Activated T-cell treated with anti-CD3 and anti-CD28 coated beads, Interleukin-2, amount 50 U/mL, for 72 hours (primary cell): ENCODE measurements around the gene MRPL3. TPM values are rescaled to one million over a fixed set of nuclear protein-coding genes. Genes with fewer than 3 reads are reported as not detected.
A peak's percentile ranks its signal among the peaks of the same experiment; 100 is the strongest.
"Not testable (repeated sequence)": the region's sequence is repeated elsewhere in the genome, so short reads cannot be mapped to it uniquely, and the experiment has no call there.

ENCODE experiments used
- ATAC-seq, 2 donors: fragments of 150-1000 bp; cut with Tn5 transposase; replicated peaks in 1 of 2; 2 replicates each; pipeline ENCODE4 v1.10.0; 2021; ENCODE audit warnings: moderate library complexity in 2 of 2, mild to moderate bottlenecking in 1 of 2
- DNase-seq, 2 donors: peaks; one replicate each; pipeline ENCODE4 v3.0.0; 2021 to 2022; ENCODE audit warnings: mixed read lengths in 1 of 2
- H3K27ac Mint-ChIP-seq: one replicate; pipeline ENCODE4 v1.8.0; 2022; ENCODE audit warnings: mild to moderate bottlenecking, moderate library complexity, mixed read lengths
- H3K27me3 Mint-ChIP-seq: one replicate; pipeline ENCODE4 v1.8.0; 2022; ENCODE audit warnings: low read depth, mixed read lengths
- H3K36me3 Mint-ChIP-seq, 2 donors: one replicate each; pipeline ENCODE4 v1.8.0; 2022; ENCODE audit warnings: mixed read lengths in 2 of 2, mild to moderate bottlenecking in 1 of 2; ENCODE audit not compliant: insufficient read depth in 2 of 2
- H3K4me1 Mint-ChIP-seq: one replicate; pipeline ENCODE4 v1.8.0; 2022; ENCODE audit warnings: low read depth, mixed read lengths
- H3K4me3 Mint-ChIP-seq, 2 donors: one replicate each; pipeline ENCODE4 v1.8.0; 2022; ENCODE audit warnings: mild to moderate bottlenecking in 2 of 2, mixed read lengths in 2 of 2, moderate library complexity in 2 of 2
- H3K9me3 Mint-ChIP-seq, 2 donors: one replicate each; pipeline ENCODE4 v1.8.0; 2022; ENCODE audit warnings: mixed read lengths in 2 of 2
- total RNA-seq, 2 donors: library from RNA; stranded (reverse); gene quantifications; one replicate each; pipeline ENCODE4 v1.2.3, GENCODE V29; 2022

The MRPL3 gene
- total RNA-seq, 2 donors from 2014 or later, result 110 to 139 TPM

- Mint-ChIP-seq H3K27me3 (peaks cover 59% of the 10 kb centered on the region), H3K36me3 (no peaks in the 10 kb centered on the region), H3K9me3 (peaks cover 0 to 2% of the 10 kb centered on the region in 2 donors), H3K4me1 (no peaks in the 10 kb centered on the region), H3K27ac (no peak overlapping the region), H3K4me3 (no peak overlapping the region)
- DNase-seq (no peak), ATAC-seq (no peak)
Measured at GRCh38 chr3:131535596-131535995, 32.8 kb upstream of the MRPL3 start.

- Mint-ChIP-seq H3K36me3 (no peaks in the 10 kb centered on the region), H3K9me3 (peaks cover 0 to 2% of the 10 kb centered on the region in 2 donors), H3K4me3 (no peak overlapping the region), H3K27me3 (peaks cover 59% of the 10 kb centered on the region), H3K27ac (no peak overlapping the region), H3K4me1 (no peaks in the 10 kb centered on the region)
- DNase-seq, result no peak
- ATAC-seq, result no peak
Measured at GRCh38 chr3:131535131-131535530, 32.4 kb upstream of the MRPL3 start.

- no peaks in the 10 kb centered on the region for H3K36me3 Mint-ChIP-seq
- DNase-seq (no peak), ATAC-seq (no peak)
- H3K4me1 Mint-ChIP-seq, result no peaks in the 10 kb centered on the region
- no peak overlapping the region for H3K4me3 Mint-ChIP-seq
- no peaks in the 10 kb centered on the region for H3K9me3 Mint-ChIP-seq
- H3K27ac Mint-ChIP-seq, result no peak overlapping the region
- peaks cover 51% of the 10 kb centered on the region for H3K27me3 Mint-ChIP-seq
Measured at GRCh38 chr3:131532645-131533044, 29.9 kb upstream of the MRPL3 start.

GRCh38 chr3:131530843-131531242 lies 28.1 kb upstream of the MRPL3 start:
- H3K27ac Mint-ChIP-seq, result no peak overlapping the region
- H3K9me3 Mint-ChIP-seq, result no peaks in the 10 kb centered on the region
- H3K27me3 Mint-ChIP-seq, result peaks cover 51% of the 10 kb centered on the region
- H3K36me3 Mint-ChIP-seq, result no peaks in the 10 kb centered on the region
- no peak overlapping the region for H3K4me3 Mint-ChIP-seq
- no peaks in the 10 kb centered on the region for H3K4me1 Mint-ChIP-seq
- ATAC-seq (no peak), DNase-seq (no peak)

- no peak overlapping the region for H3K4me3 Mint-ChIP-seq
- ATAC-seq (no peak), DNase-seq (no peak)
- H3K4me1 Mint-ChIP-seq, result no peaks in the 10 kb centered on the region
- no peak overlapping the region for H3K27ac Mint-ChIP-seq
- peaks cover 55% of the 10 kb centered on the region for H3K27me3 Mint-ChIP-seq
- H3K9me3 Mint-ChIP-seq, result no peaks in the 10 kb centered on the region
- no peaks in the 10 kb centered on the region for H3K36me3 Mint-ChIP-seq
Measured at GRCh38 chr3:131530388-131530787, 27.6 kb upstream of the MRPL3 start.

- H3K27me3 Mint-ChIP-seq, result peaks cover 42% of the 10 kb centered on the region
- DNase-seq, result peak; percentile 4 to 25
- no peaks in the 10 kb centered on the region for H3K4me1 Mint-ChIP-seq
- H3K36me3 Mint-ChIP-seq, result no peaks in the 10 kb centered on the region
- H3K27ac Mint-ChIP-seq, result no peak overlapping the region
- peak; percentile 37 to 61 for ATAC-seq
- no peaks in the 10 kb centered on the region for H3K9me3 Mint-ChIP-seq
- H3K4me3 Mint-ChIP-seq, result peak overlapping the region in 1 of 2 donors; percentile 46
Measured at GRCh38 chr3:131526801-131527347, 24.1 kb upstream of the MRPL3 start.

GRCh38 chr3:131518680-131519079 lies 15.9 kb upstream of the MRPL3 start:
- Mint-ChIP-seq H3K36me3 (no peaks in the 10 kb centered on the region), H3K27me3 (peaks cover 6% of the 10 kb centered on the region), H3K27ac (no peak overlapping the region), H3K4me1 (no peaks in the 10 kb centered on the region), H3K4me3 (no peak overlapping the region), H3K9me3 (peaks cover 0 to 2% of the 10 kb centered on the region in 2 donors)
- no peak for DNase-seq
- ATAC-seq, result no peak

GRCh38 chr3:131505421-131505820 lies 2.6 kb upstream of the MRPL3 start:
- peaks cover 25% of the 10 kb centered on the region for H3K4me1 Mint-ChIP-seq
- no peaks in the 10 kb centered on the region for H3K27me3 Mint-ChIP-seq
- no peaks in the 10 kb centered on the region for H3K9me3 Mint-ChIP-seq
- no peak overlapping the region for H3K27ac Mint-ChIP-seq
- DNase-seq (no peak), ATAC-seq (no peak)
- H3K4me3 Mint-ChIP-seq, result no peak overlapping the region
- peaks cover 3 to 6% of the 10 kb centered on the region in 2 donors for H3K36me3 Mint-ChIP-seq

GRCh38 chr3:131503320-131503635 lies 507 bp upstream of the MRPL3 start:
- H3K27ac Mint-ChIP-seq, result peak overlapping the region; percentile 97
- no peak for DNase-seq

GRCh38 chr3:131501949-131502348 lies 822 bp downstream of the MRPL3 start:
- Mint-ChIP-seq H3K4me1 (peaks cover 25% of the 10 kb centered on the region), H3K36me3 (peaks cover 7 to 16% of the 10 kb centered on the region in 2 donors), H3K27me3 (no peaks in the 10 kb centered on the region), H3K9me3 (no peaks in the 10 kb centered on the region), H3K27ac (peak overlapping the region; percentile 97), H3K4me3 (peak overlapping the region; percentile 99 to 100)
- DNase-seq, result no peak
- no peak for ATAC-seq

More at GRCh38 chr3:131503320-131503635, 507 bp upstream of the MRPL3 start:
- Mint-ChIP-seq H3K4me3 (peak overlapping the region; percentile 99 to 100), H3K36me3 (peaks cover 7 to 15% of the 10 kb centered on the region in 2 donors), H3K9me3 (no peaks in the 10 kb centered on the region), H3K27me3 (no peaks in the 10 kb centered on the region), H3K4me1 (peaks cover 25% of the 10 kb centered on the region)
- ATAC-seq, result peak; percentile 5 to 9

- H3K36me3 Mint-ChIP-seq, result peaks cover 8 to 32% of the 10 kb centered on the region in 2 donors
- ATAC-seq, result no peak
- no peak overlapping the region for H3K27ac Mint-ChIP-seq
- no peak overlapping the region for H3K4me3 Mint-ChIP-seq
- H3K9me3 Mint-ChIP-seq, result no peaks in the 10 kb centered on the region
- DNase-seq, result no peak
- peaks cover 23% of the 10 kb centered on the region for H3K4me1 Mint-ChIP-seq
- no peaks in the 10 kb centered on the region for H3K27me3 Mint-ChIP-seq
Measured at GRCh38 chr3:131494706-131495105, 8.1 kb downstream of the MRPL3 start.

- Mint-ChIP-seq H3K9me3 (no peaks in the 10 kb centered on the region), H3K27me3 (no peaks in the 10 kb centered on the region), H3K27ac (no peak overlapping the region), H3K36me3 (peaks cover 6 to 34% of the 10 kb centered on the region in 2 donors), H3K4me3 (no peak overlapping the region), H3K4me1 (peaks cover 25% of the 10 kb centered on the region)
- DNase-seq (no peak), ATAC-seq (peak in 1 of 2 donors; percentile 53)
Measured at GRCh38 chr3:131491775-131492174, 11.0 kb downstream of the MRPL3 start.

GRCh38 chr3:131491084-131491483 lies 11.7 kb downstream of the MRPL3 start:
- no peak for DNase-seq
- no peaks in the 10 kb centered on the region for H3K9me3 Mint-ChIP-seq
- H3K36me3 Mint-ChIP-seq, result peaks cover 8 to 33% of the 10 kb centered on the region in 2 donors
- peaks cover 26% of the 10 kb centered on the region for H3K4me1 Mint-ChIP-seq
- H3K4me3 Mint-ChIP-seq, result no peak overlapping the region
- no peak for ATAC-seq
- no peaks in the 10 kb centered on the region for H3K27me3 Mint-ChIP-seq
- H3K27ac Mint-ChIP-seq, result no peak overlapping the region

GRCh38 chr3:131486545-131486944 lies 16.2 kb downstream of the MRPL3 start:
- H3K9me3 Mint-ChIP-seq, H3K4me3 Mint-ChIP-seq, H3K27me3 Mint-ChIP-seq, DNase-seq, ATAC-seq: not testable (repeated sequence)
- Mint-ChIP-seq H3K36me3 (peaks cover 4 to 29% of the 10 kb centered on the region in 2 donors), H3K4me1 (peaks cover 17% of the 10 kb centered on the region), H3K27ac (peak overlapping the region; percentile 3)
